Prostate gland (tissue), 2 donors: ENCODE results near the gene FRMD6.

Experiments used
- CTCF ChIP-seq, 4 experiments: fragments of 200-600 bp in 2 of 4; fragments of 450-650 bp in 2 of 4; sonication (generic) in 2 of 4; IDR thresholded peaks; 1 replicate in 3 of 4; 2 replicates in 1 of 4; pipeline ENCODE4 v1.5.1; 2016 to 2019; ENCODE audit warnings: antibody characterized with exemption in 4 of 4, mild to moderate bottlenecking in 2 of 4, moderate library complexity in 2 of 4
- POLR2A ChIP-seq: fragments of 450-650 bp; IDR thresholded peaks from one replicate; pipeline ENCODE4 v1.6.1; 2016; ENCODE audit warnings: antibody characterized with exemption, mild to moderate bottlenecking

GRCh38 chr14:51691176-51691575 lies 39.5 kb downstream of the FRMD6 start:
- no peak for TF ChIP-seq CTCF (IDR thresholded peaks at IDR 0.05)
- no peak for TF ChIP-seq POLR2A
